Right lung (tissue), 10 donors: Measurements from ENCODE around the gene AMOT. TPM values are rescaled to one million over a fixed set of nuclear protein-coding genes. Genes with fewer than 3 reads are reported as not detected.
"Not testable (repeated sequence)": the region's sequence is repeated elsewhere in the genome, so short reads cannot be mapped to it uniquely, and the experiment has no call there.

Experiments
- DNase-seq, 2 donors: peaks; one replicate each; pipeline ENCODE4 v3.0.0-alpha.2; 2013
- long read RNA-seq, 8 donors: transcript quantifications; one replicate each; lab custom pipeline, GENCODE V29; 2026
- polyA plus RNA-seq, 5 donors: library from polyadenylated mRNA; unstranded; fragments of 120-200 nt; gene quantifications; one replicate each; pipeline versions ENCODE4 v1.2.1 to v1.2.3, GENCODE V29; 2013; ENCODE audit warnings: inconsistent platforms in 1 of 5, low replicate concordance in 1 of 5; ENCODE audit not compliant: insufficient read length in 5 of 5, insufficient read depth in 1 of 5

Gene AMOT
- 10 to 100 TPM; 13.7 to 23.8 (median 21.5) TPM for polyA plus RNA-seq
- long read RNA-seq, donor 1, partial matches to known transcripts: 0 of 2 reads
- long read RNA-seq, donor 1, other reads (novel, unspliced or antisense): 0 of 2 reads
- long read RNA-seq, donor 2: 0 reads
- long read RNA-seq, donor 3: 0 reads
- long read RNA-seq, donor 4, partial matches to known transcripts: 0 of 3 reads
- long read RNA-seq, donor 4, other reads (novel, unspliced or antisense): 0 of 3 reads
- long read RNA-seq, donor 5, partial matches to known transcripts: 0 of 2 reads
- long read RNA-seq, donor 5, other reads (novel, unspliced or antisense): 0 of 2 reads
- long read RNA-seq, donor 6, partial matches to known transcripts: 0 of 2 reads
- long read RNA-seq, donor 6, other reads (novel, unspliced or antisense): 0 of 2 reads
- long read RNA-seq, donor 7: 0 reads
- long read RNA-seq, donor 8: 0 reads

GRCh38 chrX:112840382-112841113 lies at the start of gene AMOT:
TSS of gene AMOT (minus strand) at chrX:112840831. CDS start at chrX:112823126, 17,705 bp downstream.
- peak; percentile 76 to 82 for DNase-seq

- DNase-seq: no peak
Observed at GRCh38 chrX:112889400-112889799, 48.8 kb upstream of the AMOT start.

GRCh38 chrX:112888916-112889315 lies 48.3 kb upstream of the AMOT start:
- DNase-seq: no peak

GRCh38 chrX:112877771-112878173 lies 37.1 kb upstream of the AMOT start:
- DNase-seq: no peak

GRCh38 chrX:112874614-112875013 lies 34.0 kb upstream of the AMOT start:
- DNase-seq: no peak

GRCh38 chrX:112874175-112874574 lies 33.5 kb upstream of the AMOT start:
- DNase-seq: no peak

GRCh38 chrX:112868586-112868985 lies 28.0 kb upstream of the AMOT start:
- no peak for DNase-seq

GRCh38 chrX:112867570-112867969 lies 26.9 kb upstream of the AMOT start:
- DNase-seq: no peak

- DNase-seq: no peak
Observed at GRCh38 chrX:112866175-112866574, 25.5 kb upstream of the AMOT start.

- DNase-seq: no peak
Observed at GRCh38 chrX:112865464-112866025, 24.9 kb upstream of the AMOT start.

- DNase-seq: no peak
Observed at GRCh38 chrX:112863850-112864249, 23.2 kb upstream of the AMOT start.

GRCh38 chrX:112857478-112857878 lies 16.8 kb upstream of the AMOT start:
- no peak for DNase-seq

- not testable (repeated sequence) for DNase-seq
Observed at GRCh38 chrX:112854901-112855300, 14.3 kb upstream of the AMOT start.

- DNase-seq: no peak
Observed at GRCh38 chrX:112852851-112853250, 12.2 kb upstream of the AMOT start.

GRCh38 chrX:112851806-112852205 lies 11.2 kb upstream of the AMOT start:
- DNase-seq: no peak

- DNase-seq: no peak
Observed at GRCh38 chrX:112851161-112851779, 10.6 kb upstream of the AMOT start.

GRCh38 chrX:112849016-112849415 lies 8.4 kb upstream of the AMOT start:
- no peak for DNase-seq

GRCh38 chrX:112846782-112847181 lies 6.2 kb upstream of the AMOT start:
- no peak for DNase-seq

- DNase-seq: no peak
Observed at GRCh38 chrX:112846187-112846586, 5.6 kb upstream of the AMOT start.

- no peak for DNase-seq
Observed at GRCh38 chrX:112844250-112844649, 3.6 kb upstream of the AMOT start.

GRCh38 chrX:112841820-112842157 lies 1.2 kb upstream of the AMOT start:
- no peak for DNase-seq

- peak; percentile 85 to 89 for DNase-seq
Observed at GRCh38 chrX:112841114-112841819, 636 bp upstream of the AMOT start.
